ENCODE data around the gene SCAMP1.

DNA sequence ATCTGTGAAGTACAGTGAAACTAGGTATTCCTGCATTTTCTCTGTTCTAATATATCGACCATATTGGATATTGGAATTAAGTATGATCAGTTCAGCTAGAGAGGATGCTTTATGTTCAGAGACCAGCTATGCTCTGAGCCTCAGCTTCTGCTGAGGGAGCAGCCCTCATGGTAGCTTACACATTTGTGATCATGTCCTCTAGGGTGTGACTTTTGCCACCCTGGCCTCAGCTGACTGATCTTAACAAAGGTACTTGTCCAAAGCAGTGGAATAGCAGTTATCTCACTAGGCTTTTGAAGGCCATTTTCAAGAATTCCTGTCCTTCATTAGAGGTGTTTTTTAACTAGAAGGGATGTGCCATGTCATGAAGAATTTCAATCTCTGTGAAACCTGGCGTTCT lies 9.3 kb downstream of the SCAMP1 start:
- TF ChIP-seq EZH2phosphoT487 (IDR thresholded peaks at IDR 0.05; ENCODE audit: borderline replicate concordance, low read length) (no peak), EZH2 (IDR thresholded peaks at IDR 0.05; ENCODE audit: low read length, unreplicated experiment) (no peak)
- TF ChIP-seq, protein P1, sequence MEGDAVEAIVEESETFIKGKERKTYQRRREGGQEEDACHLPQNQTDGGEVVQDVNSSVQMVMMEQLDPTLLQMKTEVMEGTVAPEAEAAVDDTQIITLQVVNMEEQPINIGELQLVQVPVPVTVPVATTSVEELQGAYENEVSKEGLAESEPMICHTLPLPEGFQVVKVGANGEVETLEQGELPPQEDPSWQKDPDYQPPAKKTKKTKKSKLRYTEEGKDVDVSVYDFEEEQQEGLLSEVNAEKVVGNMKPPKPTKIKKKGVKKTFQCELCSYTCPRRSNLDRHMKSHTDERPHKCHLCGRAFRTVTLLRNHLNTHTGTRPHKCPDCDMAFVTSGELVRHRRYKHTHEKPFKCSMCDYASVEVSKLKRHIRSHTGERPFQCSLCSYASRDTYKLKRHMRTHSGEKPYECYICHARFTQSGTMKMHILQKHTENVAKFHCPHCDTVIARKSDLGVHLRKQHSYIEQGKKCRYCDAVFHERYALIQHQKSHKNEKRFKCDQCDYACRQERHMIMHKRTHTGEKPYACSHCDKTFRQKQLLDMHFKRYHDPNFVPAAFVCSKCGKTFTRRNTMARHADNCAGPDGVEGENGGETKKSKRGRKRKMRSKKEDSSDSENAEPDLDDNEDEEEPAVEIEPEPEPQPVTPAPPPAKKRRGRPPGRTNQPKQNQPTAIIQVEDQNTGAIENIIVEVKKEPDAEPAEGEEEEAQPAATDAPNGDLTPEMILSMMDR (conservative IDR thresholded peaks at IDR 0.05; ENCODE audit: low read depth, low read length): no peak

Measured in PC-3 (cell line).